H1 (cell line): Measurements from ENCODE around the gene SYNDIG1. TPM values are rescaled to one million over a fixed set of nuclear protein-coding genes. Genes with fewer than 3 reads are reported as not detected.

ENCODE experiments used
- CTCF ChIA-PET: fragments of 300-600 bp; sonication (Branson Sonifier 250); formaldehyde crosslinking; loops from one replicate; lab custom pipeline; 2021; ENCODE audit not compliant: partially characterized antibody; lab: Charles Lee
- POLR2A ChIA-PET: fragments of 300-600 bp; sonication (Branson Sonifier 250); formaldehyde crosslinking; loops from one replicate; lab custom pipeline; 2021; ENCODE audit warnings: inconsistent platforms; ENCODE audit not compliant: partially characterized antibody; lab: Charles Lee
- DNase-seq, 2 experiments: peaks; one replicate each; pipeline versions ENCODE4 v3.0.0 to v3.0.0-alpha.2; 2010 to 2022; ENCODE audit warnings: low spot score in 2 of 2, low read depth in 1 of 2, mixed read lengths in 1 of 2
- FAIRE-seq: peaks from 2 replicates; lab custom pipeline; 2011; peaks lifted over from hg19 to GRCh38; lab: Jason Lieb, UNC
- H2AFZ ChIP-seq: 2 replicates; pipeline ENCODE4 v1.8.1; 2012; ENCODE audit warnings: low read length, inconsistent platforms
- H2AK5ac ChIP-seq: 2 replicates; pipeline ENCODE4 v1.6.1; 2013; ENCODE audit warnings: low read depth, low read length
- H2BK120ac ChIP-seq: replicated peaks from 2 replicates; pipeline ENCODE3; 2013; ENCODE audit warnings: low read depth, low read length, inconsistent platforms
- H2BK12ac ChIP-seq: 2 replicates; pipeline ENCODE4 v1.6.1; 2013; ENCODE audit warnings: low read depth, low read length
- H2BK15ac ChIP-seq: 2 replicates; pipeline ENCODE4 v1.6.1; 2013; ENCODE audit warnings: low read length
- H2BK20ac ChIP-seq: 2 replicates; pipeline ENCODE4 v1.6.1; 2013; ENCODE audit warnings: low read length
- H2BK5ac ChIP-seq: 2 replicates; pipeline ENCODE4 v1.6.1; 2013; ENCODE audit warnings: low read depth, low read length
- H3K14ac ChIP-seq: 2 replicates; pipeline ENCODE4 v1.6.1; 2013; ENCODE audit warnings: inconsistent platforms; ENCODE audit not compliant: insufficient read length
- H3K18ac ChIP-seq: 2 replicates; pipeline ENCODE4 v1.6.1; 2013; ENCODE audit warnings: low read length; ENCODE audit errors: extremely low read depth
- H3K23ac ChIP-seq: 2 replicates; pipeline ENCODE4 v1.6.1; 2013; ENCODE audit warnings: inconsistent platforms; ENCODE audit not compliant: insufficient read length
- H3K23me2 ChIP-seq: 2 replicates; pipeline ENCODE4 v1.6.1; 2013; ENCODE audit warnings: low read depth, low read length
- H3K27ac ChIP-seq: 2 replicates; pipeline ENCODE4 v1.6.1; 2011; ENCODE audit warnings: low read depth, low read length, inconsistent platforms
- H3K27me3 ChIP-seq, 4 experiments: replicated peaks in 1 of 4; 1 replicate in 1 of 4; 2 replicates in 3 of 4; pipeline versions ENCODE4 v1.6.1 to v1.8.1; 2011 to 2013; ENCODE audit warnings: low read length in 3 of 4, mild to moderate bottlenecking in 3 of 4, inconsistent platforms in 2 of 4, mixed read lengths in 2 of 4, moderate library complexity in 1 of 4; ENCODE audit not compliant: control insufficient read depth in 3 of 4, insufficient read depth in 3 of 4; ENCODE audit errors: extremely low read depth in 1 of 4
- H3K36me3 ChIP-seq, 4 experiments: 2 replicates each; pipeline versions ENCODE4 v1.6.1 to v1.8.1; 2011 to 2013; ENCODE audit warnings: mild to moderate bottlenecking in 4 of 4, low read length in 3 of 4, moderate library complexity in 2 of 4, control low read depth in 1 of 4, inconsistent platforms in 1 of 4; ENCODE audit not compliant: insufficient read depth in 4 of 4, control insufficient read depth in 2 of 4
- H3K4ac ChIP-seq: replicated peaks from 2 replicates; pipeline ENCODE3; 2013; ENCODE audit warnings: low read length, low read depth, mixed read lengths, inconsistent platforms; ENCODE audit not compliant: insufficient read length
- H3K4me1 ChIP-seq, 4 experiments: replicated peaks in 1 of 4; 1 replicate in 1 of 4; 2 replicates in 3 of 4; pipeline versions ENCODE4 v1.6.1 to v1.8.1; 2011 to 2013; ENCODE audit warnings: low read length in 3 of 4, inconsistent platforms in 2 of 4, mixed read lengths in 1 of 4; ENCODE audit not compliant: insufficient read depth in 4 of 4, control insufficient read depth in 3 of 4
- H3K4me2 ChIP-seq, 2 experiments: 2 replicates each; pipeline versions ENCODE4 v1.6.1 to v1.8.1; 2011 to 2013; ENCODE audit warnings: low read depth in 2 of 2, low read length in 2 of 2, control low read depth in 1 of 2, inconsistent platforms in 1 of 2, mild to moderate bottlenecking in 1 of 2; ENCODE audit not compliant: insufficient read depth in 1 of 2
- H3K4me3 ChIP-seq, 4 experiments: fragments of 200-600, 300-600 bp in 1 of 4; sonication (generic), shearing (Covaris generic), sonication (Bioruptor Twin) in 1 of 4; 2 replicates each; pipeline versions ENCODE4 v1.5.1 to v1.8.1; 2011 to 2016; ENCODE audit warnings: low read length in 4 of 4, low read depth in 3 of 4, control low read depth in 2 of 4, inconsistent platforms in 2 of 4, mild to moderate bottlenecking in 2 of 4, mixed read lengths in 1 of 4, moderate library complexity in 1 of 4; ENCODE audit not compliant: insufficient read depth in 2 of 4; ENCODE audit errors: extremely low read depth in 1 of 4
- H3K56ac ChIP-seq: replicated peaks from 2 replicates; pipeline ENCODE3; 2013; ENCODE audit warnings: low read depth, mild to moderate bottlenecking, mixed read lengths, low read length, inconsistent platforms; ENCODE audit not compliant: insufficient read length
- H3K79me1 ChIP-seq: 2 replicates; pipeline ENCODE4 v1.6.1; 2013; ENCODE audit warnings: low read depth, low read length, control low read depth
- H3K79me2 ChIP-seq, 2 experiments: 2 replicates each; pipeline versions ENCODE4 v1.6.1 to v1.8.1; 2012 to 2013; ENCODE audit warnings: low read length in 2 of 2, mild to moderate bottlenecking in 2 of 2, inconsistent platforms in 1 of 2; ENCODE audit not compliant: insufficient read depth in 2 of 2, control insufficient read depth in 1 of 2
- H3K9ac ChIP-seq, 4 experiments: replicated peaks in 1 of 4; 1 replicate in 1 of 4; 2 replicates in 3 of 4; pipeline versions ENCODE4 v1.6.1 to v1.8.1; 2011 to 2013; ENCODE audit warnings: low read depth in 3 of 4, low read length in 3 of 4, control low read depth in 2 of 4, mild to moderate bottlenecking in 2 of 4, moderate library complexity in 2 of 4, inconsistent platforms in 1 of 4; ENCODE audit errors: extremely low read depth in 1 of 4
- H3K9me3 ChIP-seq, 2 experiments: 2 replicates each; pipeline versions ENCODE4 v1.6.1 to v1.8.1; 2012 to 2013; ENCODE audit warnings: mild to moderate bottlenecking in 2 of 2, moderate library complexity in 2 of 2, control low read depth in 1 of 2, inconsistent platforms in 1 of 2, low read depth in 1 of 2, low read length in 1 of 2, mixed read lengths in 1 of 2; ENCODE audit not compliant: insufficient read depth in 2 of 2
- H4K20me1 ChIP-seq, 2 experiments: replicated peaks in 1 of 2; 2 replicates each; pipeline versions ENCODE3 to v1.8.1; 2011 to 2013; ENCODE audit warnings: inconsistent platforms in 2 of 2, low read length in 2 of 2, mild to moderate bottlenecking in 1 of 2; ENCODE audit not compliant: insufficient read depth in 2 of 2, control insufficient read depth in 1 of 2
- H4K5ac ChIP-seq: 2 replicates; pipeline ENCODE4 v1.6.1; 2013; ENCODE audit warnings: low read length, low read depth, mixed read lengths, inconsistent platforms; ENCODE audit not compliant: insufficient read length
- H4K8ac ChIP-seq: 2 replicates; pipeline ENCODE4 v1.8.0; 2013; ENCODE audit warnings: mild to moderate bottlenecking, moderate library complexity, low read length, inconsistent platforms; ENCODE audit not compliant: insufficient read depth; ENCODE audit errors: extremely low read depth
- H4K91ac ChIP-seq: replicated peaks from 2 replicates; pipeline ENCODE3; 2013; ENCODE audit warnings: low read length, mixed read lengths, inconsistent platforms; ENCODE audit not compliant: insufficient read length
- BRCA1 ChIP-seq: IDR thresholded peaks from 2 replicates; pipeline ENCODE4 v1.6.1; 2012; ENCODE audit warnings: low read depth, low read length, improper control_type of control experiment
- RFX5 ChIP-seq: IDR thresholded peaks from 2 replicates; pipeline ENCODE4 v1.6.1; 2011; ENCODE audit warnings: low read depth, low read length, improper control_type of control experiment, borderline replicate concordance
- WGBS, 2 experiments: shearing (Covaris generic) in 1 of 2; methylation state at CpG; one replicate each; pipeline versions ENCODE4 v1.1.6 to v1.1.7; 2013 to 2015; ENCODE audit warnings: low lambda C conversion rate in 2 of 2, mixed read lengths in 2 of 2, inconsistent platforms in 1 of 2, low coverage in 1 of 2, missing lambda C conversion rate in 1 of 2; ENCODE audit not compliant: insufficient replicate concordance in 2 of 2, insufficient coverage in 1 of 2, insufficient read length in 1 of 2; ENCODE audit errors: extremely low coverage in 1 of 2, missing lambda C conversion rate in 1 of 2; 5-methylcytosine and 5-hydroxymethylcytosine counted together
- polyA plus RNA-seq, 7 experiments: library from polyadenylated mRNA; depleted of rRNA in 3 of 7; stranded (reverse) in 5 of 7; unstranded in 2 of 7; fragments of >200 nt in 5 of 7; fragments of 200-250 nt in 2 of 7; gene quantifications; 1 replicate in 5 of 7; 2 replicates in 1 of 7; 4 replicates in 1 of 7; pipeline versions ENCODE4 v1.2.1 to v1.2.3, GENCODE V29; 2011 to 2013; ENCODE audit warnings: missing spikeins in 2 of 7, mixed read lengths in 2 of 7
- total RNA-seq: library from RNA; stranded (reverse); fragmentation: NEBNext Ultra II Directional; extraction: Animal tissue kit (Norgen Biotek cat#: 25700); gene quantifications from 2 replicates; pipeline ENCODE4 v1.2.1, GENCODE V29; 2021
- TF ChIP-seq, protein P1 (sequence below): IDR thresholded peaks from 2 replicates; pipeline ENCODE4 v1.6.1; 2011; ENCODE audit warnings: low read depth, mild to moderate bottlenecking, low read length; ENCODE audit not compliant: insufficient read depth

SYNDIG1 gene
- total and polyA plus RNA-seq, 2 of the 8 experiments (the other 6 are each of a cell fraction or from before 2014, with no cell fraction given): 6.5 to 7.8 TPM

DNA sequence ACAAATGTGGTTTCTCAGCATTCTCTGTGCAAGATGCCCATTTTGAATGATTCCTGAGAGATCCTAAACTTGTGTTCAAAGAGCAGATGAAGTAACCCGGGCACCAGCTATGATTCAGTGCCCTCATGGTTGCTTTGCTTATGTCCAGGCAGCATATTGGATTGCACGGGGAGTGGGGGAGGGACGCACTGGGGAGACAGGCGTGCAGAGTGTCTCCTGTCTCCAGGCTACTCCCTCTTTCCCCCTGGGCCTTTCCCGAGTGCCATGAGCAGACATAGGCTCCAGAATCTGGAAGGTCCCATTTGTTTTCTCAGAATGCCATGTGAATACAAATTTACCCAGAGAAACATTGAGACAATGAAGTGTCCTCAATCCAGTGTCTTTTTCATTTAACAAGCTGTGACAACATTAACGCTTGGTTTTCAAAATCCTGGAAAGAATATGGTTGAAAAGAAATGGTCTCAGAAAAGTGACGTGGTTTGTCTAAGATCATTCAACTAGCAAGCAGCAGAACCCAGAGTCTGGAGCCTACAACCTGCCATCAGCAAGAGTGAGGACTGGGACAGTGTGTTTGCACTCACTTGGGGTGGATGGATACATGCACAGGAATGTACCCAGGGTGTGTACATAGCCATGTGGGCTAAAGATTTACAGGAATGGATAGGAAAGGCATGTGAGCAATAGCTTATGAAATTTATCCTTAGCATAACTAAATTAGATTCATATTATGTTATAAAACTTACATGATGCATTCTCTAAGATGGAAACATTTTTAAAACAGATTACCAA, 4.2 kb downstream of the SYNDIG1 start:
- Histone ChIP-seq H4K91ac (no peak overlapping the region), H2BK15ac (no peak overlapping the region), H4K8ac (no peak overlapping the region), H3K9me3 (no peaks in the 10 kb centered on the region), H2BK120ac (no peak overlapping the region), H2BK5ac (no peak overlapping the region), H2BK12ac (no peak overlapping the region), H3K4me3 (no peak overlapping the region), H3K27me3 (peaks cover 0 to 36% (median 20%) of the 10 kb centered on the region in 4 experiments; a peak in 5 of 7 replicates), H3K79me1 (no peaks in the 10 kb centered on the region; the same call in 1 of the 2 replicates), H3K23ac (no peak overlapping the region), H3K14ac (no peak overlapping the region), H2BK20ac (no peak overlapping the region), H4K5ac (no peak overlapping the region), H3K9ac (no peak overlapping the region)
- peak; percentile 48 for FAIRE-seq
- TF ChIP-seq, protein P1, sequence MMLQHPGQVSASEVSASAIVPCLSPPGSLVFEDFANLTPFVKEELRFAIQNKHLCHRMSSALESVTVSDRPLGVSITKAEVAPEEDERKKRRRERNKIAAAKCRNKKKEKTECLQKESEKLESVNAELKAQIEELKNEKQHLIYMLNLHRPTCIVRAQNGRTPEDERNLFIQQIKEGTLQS: no peak
- TF ChIP-seq BRCA1 (no peak), RFX5 (no peak)
- TF ChIP-seq, all 59 proteins: peak for 0
- Histone ChIP-seq H2AK5ac (no peak overlapping the region), H3K4me1 (peaks cover 0 to 8% (median 6%) of the 10 kb centered on the region in 4 experiments; a peak in 5 of 7 replicates), H4K20me1 (peaks cover 14 to 24% of the 10 kb centered on the region in 2 experiments), H3K36me3 (no peaks in the 10 kb centered on the region), H3K4me2 (no peak overlapping the region), H3K4ac (no peak overlapping the region), H2AFZ (no peak overlapping the region), H3K56ac (no peak overlapping the region), H3K23me2 (peaks cover 16% of the 10 kb centered on the region), H3K18ac (no peak overlapping the region), H3K27ac (no peak overlapping the region), H3K79me2 (peaks cover 0 to 77% of the 10 kb centered on the region in 2 experiments; a peak in 3 of 4 replicates)
- ChIA-PET POLR2A (interaction anchor here (0.6 kb wide), 1 partner anchor 42 kb away, joined by 3 read pairs; no protein-coding TSS in a partner anchor), CTCF (interaction anchor here (0.9 kb wide), 1 partner anchor 9 kb away, joined by 3 read pairs; no protein-coding TSS in a partner anchor)
- DNase-seq: no peak
- 82% methylated on average over 7 of the region's 7 CpGs; no CpG with 5 or more reads in 1 of the 2 experiments for WGBS, 2 experiments
